IMR-90 (cell line): Measurements from ENCODE around the gene DSN1. TPM values are rescaled to one million over a fixed set of nuclear protein-coding genes. Genes with fewer than 3 reads are reported as not detected.

Experiments used
- ATAC-seq: fragments of 200-7000 bp; cut with Tn5 transposase; 2 replicates; pipeline ENCODE4 v1.9.1; 2020; ENCODE audit warnings: low read depth, mild to moderate bottlenecking, moderate library complexity
- BruUV-seq: library from RNA; stranded (reverse); fragments of 400-500 nt; replicated peaks from 2 replicates; lab custom pipeline; 2021; lab: Mats Ljungman, UMichigan
- CTCF ChIA-PET: fragments of 300-600 bp; formaldehyde crosslinking; extraction: SDS; loops from one replicate; lab custom pipeline; 2021; ENCODE audit warnings: antibody characterized with exemption; lab: Yijun Ruan, JAX
- POLR2A ChIA-PET: fragments of 300-600 bp; sonication (Branson Sonifier 250); formaldehyde crosslinking; loops from one replicate; lab custom pipeline; 2022; ENCODE audit warnings: antibody characterized with exemption; ENCODE audit not compliant: unreplicated experiment; lab: Charles Lee
- DNase-seq: peaks from one replicate; pipeline ENCODE4 v3.0.0; 2013
- H2AFZ ChIP-seq: replicated peaks from 2 replicates; pipeline ENCODE3; 2013; ENCODE audit warnings: low read length, mild to moderate bottlenecking; ENCODE audit not compliant: poor library complexity
- H2AK5ac ChIP-seq: 2 replicates; pipeline ENCODE4 v1.6.1; 2013; ENCODE audit warnings: low read depth, low read length, inconsistent platforms
- H2AK9ac ChIP-seq: replicated peaks from 2 replicates; pipeline ENCODE3; 2013; ENCODE audit warnings: mild to moderate bottlenecking, low read depth, low read length, moderate library complexity; ENCODE audit not compliant: poor library complexity
- H2BK120ac ChIP-seq: 2 replicates; pipeline ENCODE4 v1.6.1; 2013; ENCODE audit warnings: low read depth, low read length, inconsistent platforms
- H2BK15ac ChIP-seq: 3 replicates; pipeline ENCODE4 v1.6.1; 2013; ENCODE audit warnings: low read depth, low read length, inconsistent platforms
- H2BK20ac ChIP-seq: 2 replicates; pipeline ENCODE4 v1.6.1; 2013; ENCODE audit warnings: low read depth, mild to moderate bottlenecking, inconsistent platforms, low read length, moderate library complexity
- H2BK5ac ChIP-seq: 2 replicates; pipeline ENCODE4 v1.6.1; 2013; ENCODE audit warnings: mild to moderate bottlenecking, low read depth, low read length, inconsistent platforms; ENCODE audit not compliant: poor library complexity, severe bottlenecking
- H3K14ac ChIP-seq: replicated peaks from 2 replicates; pipeline ENCODE4 v1.6.1; 2013; ENCODE audit warnings: low read depth, low read length, inconsistent platforms
- H3K18ac ChIP-seq: 2 replicates; pipeline ENCODE4 v1.6.1; 2013; ENCODE audit warnings: low read depth, low read length, control low read depth
- H3K23ac ChIP-seq: 2 replicates; pipeline ENCODE4 v1.6.1; 2013; ENCODE audit warnings: low read depth, low read length, inconsistent platforms
- H3K27ac ChIP-seq: 2 replicates; pipeline ENCODE4 v1.5.1; 2013; ENCODE audit warnings: mild to moderate bottlenecking, control low read depth, low read length; ENCODE audit not compliant: insufficient read depth
- H3K27me3 ChIP-seq: 2 replicates; pipeline ENCODE4 v1.6.1; 2013; ENCODE audit warnings: low read length; ENCODE audit not compliant: control insufficient read depth, insufficient read depth
- H3K36me3 ChIP-seq: 2 replicates; pipeline ENCODE4 v1.6.1; 2013; ENCODE audit warnings: low read length, mixed read lengths; ENCODE audit not compliant: control insufficient read depth, insufficient read depth
- H3K4ac ChIP-seq: 2 replicates; pipeline ENCODE4 v1.6.1; 2013; ENCODE audit warnings: low read depth, low read length, inconsistent platforms
- H3K4me1 ChIP-seq: 2 replicates; pipeline ENCODE4 v1.6.1; 2013; ENCODE audit warnings: low read length, mixed read lengths; ENCODE audit not compliant: control insufficient read depth, insufficient read depth
- H3K4me2 ChIP-seq: 2 replicates; pipeline ENCODE4 v1.6.1; 2013; ENCODE audit warnings: low read depth, mild to moderate bottlenecking, control low read depth, low read length, moderate library complexity
- H3K4me3 ChIP-seq: 2 replicates; pipeline ENCODE4 v1.5.1; 2013; ENCODE audit warnings: low read depth, mild to moderate bottlenecking, control low read depth, low read length, moderate library complexity; ENCODE audit not compliant: insufficient read depth
- H3K56ac ChIP-seq: 2 replicates; pipeline ENCODE4 v1.6.1; 2013; ENCODE audit warnings: low read length, inconsistent platforms; ENCODE audit not compliant: insufficient read depth; ENCODE audit errors: extremely low read depth
- H3K79me1 ChIP-seq, 2 experiments: 2 replicates each; pipeline ENCODE4 v1.6.1; 2013; ENCODE audit warnings: low read length in 2 of 2, inconsistent platforms in 1 of 2, low read depth in 1 of 2
- H3K9ac ChIP-seq: 2 replicates; pipeline ENCODE4 v1.6.1; 2013; ENCODE audit warnings: low read depth, low read length, control low read depth
- H3K9me1 ChIP-seq: 2 replicates; pipeline ENCODE4 v1.6.1; 2013; ENCODE audit warnings: low read length, inconsistent platforms; ENCODE audit not compliant: insufficient read depth
- H3K9me3 ChIP-seq: 2 replicates; pipeline ENCODE4 v1.6.1; 2013; ENCODE audit warnings: low read length; ENCODE audit not compliant: control insufficient read depth, insufficient read depth
- H4K20me1 ChIP-seq: 2 replicates; pipeline ENCODE4 v1.6.1; 2013; ENCODE audit warnings: low read length, inconsistent platforms; ENCODE audit not compliant: insufficient read depth
- H4K5ac ChIP-seq: 2 replicates; pipeline ENCODE4 v1.6.1; 2013; ENCODE audit warnings: mild to moderate bottlenecking, low read depth, low read length, control low read depth
- H4K8ac ChIP-seq, 2 experiments: 2 replicates each; pipeline ENCODE4 v1.6.1; 2013; ENCODE audit warnings: low read depth in 2 of 2, low read length in 2 of 2, control low read depth in 1 of 2, inconsistent platforms in 1 of 2
- H4K91ac ChIP-seq: 2 replicates; pipeline ENCODE4 v1.6.1; 2013; ENCODE audit warnings: low read depth, low read length, inconsistent platforms; ENCODE audit not compliant: insufficient read depth
- MAZ ChIP-seq: IDR thresholded peaks from 2 replicates; pipeline ENCODE4 v1.6.1; 2012; ENCODE audit warnings: low read depth, mild to moderate bottlenecking, low read length, improper control_type of control experiment, moderate library complexity, borderline replicate concordance
- POLR2A ChIP-seq: IDR thresholded peaks from 2 replicates; pipeline ENCODE4 v1.6.1; 2012; ENCODE audit warnings: mild to moderate bottlenecking, low read depth, low read length
- WGBS, 2 experiments: methylation state at CpG; one replicate each; pipeline versions ENCODE4 v1.1.5 to v1.1.7; 2013; ENCODE audit warnings: missing lambda C conversion rate in 2 of 2; ENCODE audit not compliant: insufficient read length in 1 of 2; ENCODE audit errors: extremely low coverage in 2 of 2; 5-methylcytosine and 5-hydroxymethylcytosine counted together
- dilution Hi-C: fragments of 300-500 bp; cut with HindIII; formaldehyde crosslinking; loops from one replicate; pipeline ENCODE4 v1.14.3; 2018; ENCODE audit warnings: low sequenced_read_pairs; ENCODE audit not compliant: unreplicated experiment
- in situ Hi-C: fragments of 300-500 bp; cut with MboI; formaldehyde crosslinking; loops from 3 replicates; pipeline ENCODE4 v1.14.3; 2019; ENCODE audit warnings: low sequenced_read_pairs, inconsistent platforms, mixed read lengths
- intact Hi-C: fragments of 100-400 bp; cut with micrococcal nuclease; formaldehyde crosslinking; loops from 2 replicates; pipeline ENCODE4 v1.10.0; 2022
- polyA plus RNA-seq, 3 experiments: library from polyadenylated mRNA; depleted of rRNA; stranded (reverse); fragments of >200 nt; gene quantifications; 2 replicates each; pipeline ENCODE4 v1.2.3, GENCODE V29; 2012; ENCODE audit warnings: low replicate concordance in 1 of 3
- total RNA-seq: library from RNA; depleted of rRNA; stranded (reverse); fragments of >200 nt; gene quantifications from 2 replicates; pipeline ENCODE4 v1.2.3, GENCODE V29; 2012

The DSN1 gene
- total and polyA plus RNA-seq, 2 of the 4 experiments (the other 2 are of a cell fraction) = 10.5 to 16.3 TPM

DNA sequence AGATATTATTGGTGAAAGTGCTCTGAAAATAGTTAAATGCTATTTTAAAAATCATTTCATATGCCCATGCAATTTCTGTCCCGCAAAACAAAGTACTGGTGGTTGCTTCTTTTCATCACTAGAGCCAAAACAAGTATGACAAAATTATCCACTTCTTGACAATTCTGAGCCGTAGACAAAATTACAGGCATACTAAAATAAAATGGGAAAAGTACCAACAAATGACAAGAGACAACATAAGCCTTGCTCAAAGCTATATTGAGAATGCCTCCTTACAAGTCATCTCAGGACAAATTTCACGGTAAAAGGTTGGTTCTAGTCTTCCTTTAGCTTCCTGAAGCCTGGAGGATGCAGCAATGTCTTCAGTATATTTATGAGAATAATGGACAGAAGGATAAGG lies 56.5 kb downstream of the DSN1 start:
- no TSS peak for BruUV-seq
- H4K20me1 ChIP-seq = no peaks in the 10 kb centered on the region
- dilution Hi-C loops = no loop called here
- no peak overlapping the region for H3K4me2 ChIP-seq
- no peak overlapping the region for H4K5ac ChIP-seq
- H2BK15ac ChIP-seq = no peak overlapping the region
- ATAC-seq (no peak), DNase-seq (no peak)
- H2BK5ac ChIP-seq = no peak overlapping the region
- no peaks in the 10 kb centered on the region for H3K4me1 ChIP-seq
- no peak overlapping the region for H2AK5ac ChIP-seq
- no peak overlapping the region for H3K23ac ChIP-seq
- H3K27me3 ChIP-seq = no peaks in the 10 kb centered on the region
- no peak overlapping the region for H4K91ac ChIP-seq
- H2BK20ac ChIP-seq = no peak overlapping the region
- no peak overlapping the region for H2AFZ ChIP-seq
- H3K36me3 ChIP-seq = peaks cover 2% of the 10 kb centered on the region; the same call in 1 of the 2 replicates
- no peak overlapping the region for H4K8ac ChIP-seq
- H3K79me1 ChIP-seq = no peaks in the 10 kb centered on the region
- H3K9ac ChIP-seq = no peak overlapping the region
- ChIA-PET CTCF (no interaction called here), POLR2A (no interaction called here)
- no peak overlapping the region for H3K27ac ChIP-seq
- no peak overlapping the region for H3K4ac ChIP-seq
- intact Hi-C loops = no loop called here
- H2AK9ac ChIP-seq = no peak overlapping the region
- no CpG with 5 or more reads among the region's 3 CpGs for WGBS, 2 experiments
- no peak overlapping the region for H3K4me3 ChIP-seq
- in situ Hi-C loops = loop anchor here (25.0 kb wide), 1 partner anchor 95 kb away; no protein-coding TSS in a partner anchor
- H3K9me1 ChIP-seq = no peaks in the 10 kb centered on the region
- no peaks in the 10 kb centered on the region for H3K9me3 ChIP-seq
- no peak overlapping the region for H3K18ac ChIP-seq
- no peak overlapping the region for H3K56ac ChIP-seq
- H2BK120ac ChIP-seq = no peak overlapping the region
- H3K14ac ChIP-seq = no peak overlapping the region
- TF ChIP-seq POLR2A (no peak), MAZ (no peak)
